Measurements from ENCODE around the gene SMG5.

DNA sequence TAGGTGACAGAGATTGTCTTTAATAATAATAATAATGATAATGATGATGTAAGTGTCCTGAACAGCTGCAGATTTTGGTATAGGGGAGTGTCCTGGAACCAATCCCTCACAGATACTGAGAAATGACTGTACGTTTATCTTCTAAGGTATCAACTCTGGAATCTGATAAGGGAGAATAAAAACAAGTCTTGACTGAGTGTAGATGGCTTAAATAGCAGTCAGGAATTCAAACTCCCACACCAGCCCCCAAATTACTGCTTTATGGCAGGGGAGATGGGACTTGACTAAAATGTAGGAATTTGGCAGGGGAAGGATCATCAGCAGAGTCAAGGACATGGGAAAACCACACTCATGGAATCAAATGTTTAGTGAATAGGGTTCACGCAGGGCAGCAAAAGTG is 22.6 kb upstream of the SMG5 start:
- no peak for TF ChIP-seq POLR2A (IDR thresholded peaks at IDR 0.05)
- TF ChIP-seq, protein P1, sequence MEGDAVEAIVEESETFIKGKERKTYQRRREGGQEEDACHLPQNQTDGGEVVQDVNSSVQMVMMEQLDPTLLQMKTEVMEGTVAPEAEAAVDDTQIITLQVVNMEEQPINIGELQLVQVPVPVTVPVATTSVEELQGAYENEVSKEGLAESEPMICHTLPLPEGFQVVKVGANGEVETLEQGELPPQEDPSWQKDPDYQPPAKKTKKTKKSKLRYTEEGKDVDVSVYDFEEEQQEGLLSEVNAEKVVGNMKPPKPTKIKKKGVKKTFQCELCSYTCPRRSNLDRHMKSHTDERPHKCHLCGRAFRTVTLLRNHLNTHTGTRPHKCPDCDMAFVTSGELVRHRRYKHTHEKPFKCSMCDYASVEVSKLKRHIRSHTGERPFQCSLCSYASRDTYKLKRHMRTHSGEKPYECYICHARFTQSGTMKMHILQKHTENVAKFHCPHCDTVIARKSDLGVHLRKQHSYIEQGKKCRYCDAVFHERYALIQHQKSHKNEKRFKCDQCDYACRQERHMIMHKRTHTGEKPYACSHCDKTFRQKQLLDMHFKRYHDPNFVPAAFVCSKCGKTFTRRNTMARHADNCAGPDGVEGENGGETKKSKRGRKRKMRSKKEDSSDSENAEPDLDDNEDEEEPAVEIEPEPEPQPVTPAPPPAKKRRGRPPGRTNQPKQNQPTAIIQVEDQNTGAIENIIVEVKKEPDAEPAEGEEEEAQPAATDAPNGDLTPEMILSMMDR (IDR thresholded peaks at IDR 0.05), result no peak

Measured in lower leg skin (tissue), 3 donors.